ENCODE measurements around the gene ZNF662. TPM values are rescaled to one million over a fixed set of nuclear protein-coding genes. Genes with fewer than 3 reads are reported as not detected.

Gene ZNF662
- total RNA-seq, 1 experiment from 2014 or later, result not detected

DNA sequence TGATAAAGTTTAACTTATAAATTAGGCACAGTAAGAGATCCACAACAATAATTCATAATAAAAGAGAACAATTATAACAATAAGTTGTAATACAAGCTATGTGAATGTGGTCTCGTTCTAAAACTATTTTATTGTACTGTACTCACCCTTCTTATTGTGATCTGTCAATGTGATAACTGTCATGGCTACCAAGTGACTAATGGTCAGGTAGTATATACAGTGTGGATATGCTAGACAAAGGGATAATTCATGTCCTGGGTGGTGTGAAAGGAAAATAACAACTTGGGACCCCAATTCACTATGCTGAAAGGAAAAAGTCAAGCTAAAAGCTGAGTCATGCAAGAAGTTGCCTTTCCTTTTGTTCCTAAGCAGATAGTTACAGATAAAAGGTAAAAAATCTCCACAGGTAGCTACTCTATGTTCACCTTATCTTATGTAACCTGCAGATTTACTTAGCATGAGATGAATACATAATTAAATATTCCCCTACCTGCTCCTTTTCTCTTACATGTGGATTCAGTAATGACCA lies 19.6 kb upstream of the ZNF662 start:
- Histone ChIP-seq H2BK15ac (ENCODE audit: low read depth, low read length) (no peak overlapping the region), H3K56ac (ENCODE audit: insufficient read length, low read depth, low read length) (no peak overlapping the region), H3K27ac (ENCODE audit: insufficient read length, low read depth, low read length) (no peak overlapping the region), H3K4ac (ENCODE audit: low read depth, low read length) (no peak overlapping the region), H2AFZ (ENCODE audit: low read length) (no peak overlapping the region), H2BK20ac (ENCODE audit: low read depth, low read length, poor library complexity, severe bottlenecking) (peak overlapping the region; percentile 3), H4K91ac (ENCODE audit: insufficient read length, low read depth, low read length) (no peak overlapping the region), H3K23me2 (ENCODE audit: insufficient read length, low read depth, low read length, poor library complexity, severe bottlenecking) (no peaks in the 10 kb centered on the region), H4K5ac (ENCODE audit: insufficient read length, low read depth, low read length) (no peak overlapping the region), H3T11ph (ENCODE audit: low read length) (no peak overlapping the region), H4K8ac (replicated peaks; ENCODE audit: insufficient read length, low read depth, low read length) (no peak overlapping the region), H2BK120ac (ENCODE audit: low read depth, low read length, poor library complexity, severe bottlenecking) (no peak overlapping the region), H3K4me1 (ENCODE audit: insufficient read depth, low read length) (peaks cover 8% of the 10 kb centered on the region; the same call in 1 of the 2 replicates), H3K9ac (ENCODE audit: extremely low read depth, insufficient read length, low read length) (no peak overlapping the region), H4K20me1 (ENCODE audit: control insufficient read depth, insufficient read depth, insufficient read length) (no peaks in the 10 kb centered on the region), H3K9me3 (ENCODE audit: control insufficient read depth, low read depth, low read length) (no peaks in the 10 kb centered on the region), H2BK12ac (ENCODE audit: insufficient read length, low read depth, low read length) (no peak overlapping the region), H2AK5ac (ENCODE audit: insufficient read length, low read length) (no peak overlapping the region), H3K27me3 (ENCODE audit: insufficient read depth, low read length) (no peaks in the 10 kb centered on the region; the same call in 1 of the 2 replicates), H2BK5ac (ENCODE audit: insufficient read length, low read length) (no peak overlapping the region), H3K18ac (ENCODE audit: insufficient read length, low read depth, low read length) (no peak overlapping the region), H3K14ac (ENCODE audit: insufficient read depth, low read length) (no peak overlapping the region), H3K79me2 (ENCODE audit: insufficient read depth, low read length) (no peaks in the 10 kb centered on the region), H3K23ac (ENCODE audit: insufficient read length, low read depth, low read length) (no peak overlapping the region), H3K79me1 (ENCODE audit: insufficient read depth, low read depth, low read length, poor library complexity, severe bottlenecking) (no peaks in the 10 kb centered on the region), H3K4me2 (ENCODE audit: insufficient read depth, insufficient read length, low read length) (no peak overlapping the region)
- H3K4me3 Mint-ChIP-seq, result no peak overlapping the region
- peaks cover 43 to 47% of the 10 kb centered on the region in 2 experiments for H3K4me1 Mint-ChIP-seq
- no peaks in the 10 kb centered on the region; a peak in 1 of 5 replicates for H3K9me3 Mint-ChIP-seq
- no CpG with 5 or more reads among the region's 1 CpG for WGBS (ENCODE audit: extremely low coverage, insufficient read length, low lambda C conversion rate)
- TF ChIP-seq, protein P1, sequence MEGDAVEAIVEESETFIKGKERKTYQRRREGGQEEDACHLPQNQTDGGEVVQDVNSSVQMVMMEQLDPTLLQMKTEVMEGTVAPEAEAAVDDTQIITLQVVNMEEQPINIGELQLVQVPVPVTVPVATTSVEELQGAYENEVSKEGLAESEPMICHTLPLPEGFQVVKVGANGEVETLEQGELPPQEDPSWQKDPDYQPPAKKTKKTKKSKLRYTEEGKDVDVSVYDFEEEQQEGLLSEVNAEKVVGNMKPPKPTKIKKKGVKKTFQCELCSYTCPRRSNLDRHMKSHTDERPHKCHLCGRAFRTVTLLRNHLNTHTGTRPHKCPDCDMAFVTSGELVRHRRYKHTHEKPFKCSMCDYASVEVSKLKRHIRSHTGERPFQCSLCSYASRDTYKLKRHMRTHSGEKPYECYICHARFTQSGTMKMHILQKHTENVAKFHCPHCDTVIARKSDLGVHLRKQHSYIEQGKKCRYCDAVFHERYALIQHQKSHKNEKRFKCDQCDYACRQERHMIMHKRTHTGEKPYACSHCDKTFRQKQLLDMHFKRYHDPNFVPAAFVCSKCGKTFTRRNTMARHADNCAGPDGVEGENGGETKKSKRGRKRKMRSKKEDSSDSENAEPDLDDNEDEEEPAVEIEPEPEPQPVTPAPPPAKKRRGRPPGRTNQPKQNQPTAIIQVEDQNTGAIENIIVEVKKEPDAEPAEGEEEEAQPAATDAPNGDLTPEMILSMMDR (conservative IDR thresholded peaks at IDR 0.05), result no peak
- peaks cover 2% of the 10 kb centered on the region; the same call in 1 of the 2 replicates for H3K27me3 Mint-ChIP-seq (ENCODE audit: low read depth)
- no peak overlapping the region for H3K27ac Mint-ChIP-seq
- no peak for DNase-seq
- H3K36me3 Mint-ChIP-seq (ENCODE audit: insufficient read depth in 1 of 3, low read depth in 3 of 3), result no peaks in the 10 kb centered on the region; a peak in 4 of 7 replicates

Measured in H9 (cell line).